Inferior parietal cortex (tissue), 1 donor: ENCODE measurements around the gene HEBP1.

Experiments used
- DNase-seq: peaks from one replicate; pipeline ENCODE4 v3.0.0-alpha.2; 2016; ENCODE audit errors: extremely low spot score

HEBP1 gene

DNA sequence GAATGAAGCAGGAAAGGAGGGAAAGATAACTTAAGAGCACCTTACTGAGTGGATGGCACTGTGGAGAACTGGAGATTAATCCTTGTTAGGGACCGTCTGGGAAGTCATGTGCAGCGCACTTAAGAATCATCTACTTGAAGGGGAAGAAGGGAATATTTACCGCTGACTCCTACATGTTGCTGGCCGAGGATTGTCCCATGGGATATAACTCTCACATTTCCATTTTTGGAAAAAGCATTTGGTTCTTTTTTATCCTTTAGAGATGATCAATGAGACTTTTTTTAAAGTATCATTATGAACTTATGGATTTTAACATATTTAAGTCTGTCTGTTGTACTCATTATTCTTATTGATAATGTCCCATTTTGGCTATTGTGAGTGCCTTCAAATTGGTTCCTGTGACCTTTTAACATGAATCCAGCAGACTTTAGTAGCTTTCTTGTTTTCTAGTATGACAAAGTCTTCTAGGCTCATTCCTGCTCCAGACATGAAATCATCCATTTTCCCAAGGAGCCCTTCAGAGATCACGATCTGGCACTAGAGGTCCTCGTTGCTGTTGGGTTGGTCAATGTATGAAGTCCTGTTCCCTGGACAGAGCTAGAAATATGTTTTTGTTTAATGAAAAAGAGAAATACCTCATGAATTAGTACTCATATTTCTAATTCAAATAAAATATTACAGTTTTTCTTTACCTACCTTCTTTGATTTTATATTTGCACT is 23.9 kb upstream of the HEBP1 start:
- peak; percentile 13 for DNase-seq

DNA sequence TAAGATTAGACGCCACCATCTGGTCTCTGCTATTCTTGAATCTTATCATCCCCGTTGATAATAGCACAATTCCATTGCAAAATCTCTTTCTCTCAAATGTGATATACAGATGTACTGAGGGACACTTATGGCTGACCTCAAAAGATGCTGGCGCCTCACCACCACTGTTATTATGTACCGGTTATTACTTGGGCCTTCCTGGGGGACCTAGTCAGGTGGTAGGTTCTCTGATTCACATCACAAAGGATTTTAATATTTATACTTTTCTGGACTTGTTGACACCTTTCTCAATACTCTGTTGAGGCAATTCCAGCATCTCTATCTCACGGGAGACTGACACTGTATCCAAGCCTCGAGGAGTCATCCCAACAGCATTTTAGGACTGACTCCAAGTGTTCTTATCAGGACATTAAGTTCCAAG is 22.8 kb upstream of the HEBP1 start:
- no peak for DNase-seq

- no peak for DNase-seq
These were observed 11.0 kb upstream of the HEBP1 start for GRCh38 chr12:13011098-13011497.

DNA sequence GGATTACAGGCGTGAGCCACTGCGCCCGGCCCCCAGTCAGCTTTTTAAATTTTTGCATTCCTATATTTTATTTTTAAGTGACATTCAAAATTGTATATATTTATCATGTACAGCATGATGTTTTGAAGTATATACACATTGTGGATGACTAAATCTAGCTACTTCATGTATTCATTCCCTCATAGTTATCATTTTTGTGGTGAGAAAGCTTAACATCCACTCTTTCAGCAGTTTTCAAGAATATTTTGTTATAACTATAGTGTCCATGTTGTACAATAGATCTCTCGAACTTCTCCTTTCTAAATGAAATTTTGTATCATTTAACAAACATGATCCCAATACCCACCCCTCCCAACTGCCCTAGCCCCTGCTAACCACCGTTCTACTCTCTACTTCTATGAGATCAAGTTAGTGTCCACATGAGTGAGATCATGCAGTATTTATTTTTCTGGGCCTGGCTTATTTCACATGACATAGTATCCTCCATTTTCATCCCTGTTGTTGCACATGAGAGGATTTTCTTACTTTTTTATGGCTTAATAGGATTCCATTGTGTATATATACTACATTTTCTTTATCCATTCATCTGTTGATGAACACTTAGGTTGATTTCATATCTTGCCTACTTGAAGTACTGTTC is 8.8 kb upstream of the HEBP1 start:
- no peak for DNase-seq

DNA sequence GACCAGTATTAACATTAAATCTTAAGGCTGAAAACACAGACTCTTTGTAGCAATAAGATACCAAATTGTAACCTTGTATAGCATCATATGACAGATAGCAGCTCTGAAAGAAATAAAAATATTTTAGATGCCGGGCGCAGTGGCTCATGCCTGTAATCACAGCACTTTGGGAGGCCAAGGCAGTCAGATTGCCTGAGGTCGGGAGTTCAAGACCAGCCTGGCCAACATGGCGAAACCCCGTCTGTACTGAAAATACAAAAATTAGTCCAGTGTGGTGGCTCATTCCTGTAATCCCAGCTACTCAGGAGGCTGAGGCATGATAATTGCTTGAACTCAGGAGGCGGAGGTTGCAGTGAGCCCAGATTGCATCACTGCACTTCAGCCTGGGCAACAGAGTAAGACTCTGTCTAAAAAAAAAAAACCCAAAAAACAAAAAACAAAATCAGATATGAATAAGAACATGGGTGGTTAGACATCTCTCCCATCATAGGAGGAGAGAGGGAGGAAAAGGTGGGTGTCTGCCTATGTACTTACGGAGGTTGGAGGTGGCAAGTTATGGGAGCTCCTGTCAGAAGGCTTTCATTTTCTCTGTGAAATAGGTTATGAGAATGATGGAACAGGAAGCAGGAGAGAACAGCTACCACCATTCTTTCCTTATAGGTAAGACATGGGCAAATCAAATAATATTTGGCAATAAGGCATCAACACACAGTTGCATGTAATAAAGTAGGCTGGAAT is 7.6 kb upstream of the HEBP1 start:
- no peak for DNase-seq

DNA sequence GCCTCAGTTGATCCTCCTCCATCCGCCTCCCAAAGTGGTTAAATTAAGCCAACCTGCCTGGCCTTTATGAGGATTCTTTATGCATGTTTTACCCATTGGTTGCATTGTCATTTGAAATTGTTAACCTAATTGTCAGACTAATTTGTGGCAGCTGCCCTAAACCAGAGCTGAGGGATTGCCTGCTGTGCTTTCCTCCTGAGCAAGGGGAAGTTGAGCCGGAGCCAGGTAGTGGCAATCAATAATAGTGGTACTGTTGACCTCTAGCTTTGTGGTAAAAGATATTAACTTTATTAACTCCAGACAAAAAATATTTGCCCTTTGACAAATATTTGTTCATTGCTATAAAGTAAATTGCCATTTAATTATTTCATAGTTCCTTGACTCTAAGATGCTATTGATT is 5.6 kb upstream of the HEBP1 start:
- DNase-seq: no peak

DNA sequence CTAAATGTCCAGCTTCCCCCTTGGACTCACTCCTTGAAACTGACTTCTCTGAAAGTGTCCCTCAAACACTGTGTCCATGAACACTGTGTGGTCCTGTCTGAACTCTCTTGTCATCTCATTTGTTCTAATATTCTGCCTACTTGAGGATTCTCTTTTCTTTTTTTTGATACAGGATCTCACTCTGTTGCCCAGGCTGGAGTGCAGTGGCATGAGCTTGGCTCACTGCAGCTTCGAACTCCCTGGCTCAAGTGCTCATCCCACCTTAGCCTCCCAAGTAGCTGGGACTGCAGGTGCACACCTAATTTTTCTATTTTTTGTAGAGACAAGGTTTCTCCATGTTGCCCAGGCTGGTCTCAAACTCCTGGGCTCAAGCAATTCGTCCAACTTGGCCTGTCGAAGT is 4.9 kb upstream of the HEBP1 start:
- DNase-seq: no peak

- no peak for DNase-seq
These were observed 4.3 kb upstream of the HEBP1 start for GRCh38 chr12:13004361-13004760.

DNA sequence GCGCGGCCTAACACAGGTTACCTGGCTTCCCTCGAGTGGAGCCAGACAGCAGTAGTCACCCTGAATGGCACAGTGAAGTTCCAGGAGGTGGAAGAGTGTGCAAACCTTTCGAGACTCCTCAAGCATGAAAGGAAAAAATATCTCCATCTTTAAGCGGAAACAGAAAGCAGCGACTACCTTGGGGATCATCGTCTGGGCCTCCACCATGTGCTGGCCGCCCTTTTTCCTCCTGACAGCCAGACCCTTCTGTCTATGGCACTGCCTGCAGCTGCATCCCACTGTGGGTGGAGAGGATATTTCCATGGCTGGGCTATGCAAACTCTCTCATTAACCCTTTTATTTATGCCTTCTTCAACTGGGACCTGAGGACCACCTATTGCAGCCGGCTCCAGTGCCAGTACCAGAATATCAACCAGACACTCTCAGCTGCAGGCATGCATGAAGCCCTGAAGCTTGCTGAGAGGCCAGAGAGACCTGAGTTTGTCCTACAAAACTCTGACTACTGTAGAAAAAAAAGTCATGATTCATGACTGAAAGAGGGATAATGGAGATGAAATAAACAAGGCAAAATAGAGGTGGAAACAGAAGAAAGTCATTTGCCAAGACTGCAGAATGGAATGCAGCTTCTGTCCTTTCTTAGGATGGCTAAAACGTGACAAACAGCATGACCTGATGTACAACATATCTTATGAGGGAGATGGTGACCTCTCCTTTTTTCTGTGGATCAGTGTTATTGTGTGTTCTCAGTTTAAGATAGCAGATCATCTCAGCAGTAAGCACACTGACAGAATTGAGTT is 2.4 kb upstream of the HEBP1 start:
- DNase-seq: no peak

GRCh38 chr12:13001775-13002040 is 1.6 kb upstream of the HEBP1 start:
- DNase-seq: no peak

- peak; percentile 53 for DNase-seq
These were observed 1.1 kb upstream of the HEBP1 start for GRCh38 chr12:13000925-13001774.

GRCh38 chr12:13000616-13000924 is 505 bp upstream of the HEBP1 start:
- no peak for DNase-seq

GRCh38 chr12:12999271-12999958 is 650 bp downstream of the HEBP1 start:
- DNase-seq: peak; percentile 22

DNA sequence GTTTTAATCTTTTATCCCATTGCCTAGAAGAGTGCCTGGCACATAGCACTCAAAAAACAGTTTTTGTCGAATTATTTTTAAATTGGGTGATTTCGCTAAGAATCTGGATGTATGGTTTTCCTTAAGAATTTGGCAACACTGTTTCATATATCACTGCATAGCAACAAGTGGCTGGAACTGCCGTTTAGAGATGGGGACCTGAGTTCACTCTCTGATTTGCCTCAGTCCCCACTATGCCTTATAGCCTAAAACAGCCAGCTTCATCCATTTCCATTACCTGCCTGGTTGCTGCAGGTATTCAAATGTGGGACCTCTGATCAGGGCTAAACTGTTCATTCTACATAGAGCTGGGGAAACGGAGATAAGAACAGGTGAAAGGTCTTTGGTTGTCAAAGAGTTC is 1.8 kb downstream of the HEBP1 start:
- DNase-seq: no peak

DNA sequence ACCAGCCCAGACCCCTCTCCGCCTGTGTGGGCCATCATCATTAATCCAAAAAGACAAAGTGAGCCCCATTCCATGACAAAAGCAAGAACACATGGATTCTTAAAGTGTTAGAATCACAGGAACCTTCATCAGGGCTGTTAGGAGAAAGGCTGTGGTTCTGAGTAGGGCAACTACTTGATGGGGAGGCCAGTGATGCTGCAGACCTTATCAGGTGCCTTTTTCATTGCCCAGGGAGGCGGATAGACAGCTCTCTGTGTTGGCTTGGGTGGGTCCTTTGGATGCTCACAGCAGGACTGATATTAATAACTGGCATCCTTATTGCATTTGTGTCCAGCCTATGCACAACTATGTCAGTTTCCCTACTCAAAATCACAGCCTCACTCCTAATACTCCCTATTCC is 2.3 kb downstream of the HEBP1 start:
- DNase-seq: no peak

DNA sequence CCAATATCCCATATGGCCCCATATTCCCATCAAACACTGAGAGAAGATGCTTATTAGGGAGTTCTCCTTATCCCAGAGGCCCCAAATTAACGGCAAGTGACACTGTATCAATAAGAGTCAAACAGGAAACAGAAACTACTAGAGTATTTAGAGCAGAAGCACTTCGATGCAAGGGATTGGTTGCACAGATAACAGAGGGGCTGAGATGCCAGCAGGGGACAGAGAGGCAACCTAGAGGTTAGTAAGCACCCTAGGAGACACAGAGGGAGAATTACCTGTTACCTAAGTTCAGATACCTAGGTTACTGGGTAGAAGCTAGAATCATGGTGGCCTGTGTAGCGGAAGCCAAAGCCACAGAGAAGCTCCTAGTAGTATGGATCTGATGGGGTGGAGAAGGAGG is 2.9 kb downstream of the HEBP1 start:
- no peak for DNase-seq

DNA sequence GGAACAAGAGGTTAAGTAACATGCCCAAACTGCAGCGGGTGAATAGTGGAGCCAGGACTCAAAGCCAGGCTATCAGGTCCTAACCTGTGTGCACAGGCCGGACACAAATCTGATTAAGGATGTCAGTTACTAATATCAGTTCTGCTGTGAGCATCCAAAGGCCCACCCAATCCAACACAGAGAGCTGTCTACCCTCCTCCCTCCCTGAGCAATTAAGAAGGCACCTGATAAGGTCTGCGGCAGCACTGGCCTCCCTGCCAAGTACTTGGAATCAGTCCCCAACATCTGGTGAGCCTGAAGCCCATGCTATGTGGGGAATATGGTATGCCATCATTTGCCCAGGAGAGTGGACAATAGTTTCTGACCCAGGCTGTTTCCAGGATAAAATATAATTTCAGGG is 3.9 kb downstream of the HEBP1 start:
- DNase-seq: no peak

- DNase-seq: no peak
These were observed 5.0 kb downstream of the HEBP1 start for GRCh38 chr12:12995088-12995487.

- DNase-seq: no peak
These were observed 6.7 kb downstream of the HEBP1 start for GRCh38 chr12:12993367-12993766.

DNA sequence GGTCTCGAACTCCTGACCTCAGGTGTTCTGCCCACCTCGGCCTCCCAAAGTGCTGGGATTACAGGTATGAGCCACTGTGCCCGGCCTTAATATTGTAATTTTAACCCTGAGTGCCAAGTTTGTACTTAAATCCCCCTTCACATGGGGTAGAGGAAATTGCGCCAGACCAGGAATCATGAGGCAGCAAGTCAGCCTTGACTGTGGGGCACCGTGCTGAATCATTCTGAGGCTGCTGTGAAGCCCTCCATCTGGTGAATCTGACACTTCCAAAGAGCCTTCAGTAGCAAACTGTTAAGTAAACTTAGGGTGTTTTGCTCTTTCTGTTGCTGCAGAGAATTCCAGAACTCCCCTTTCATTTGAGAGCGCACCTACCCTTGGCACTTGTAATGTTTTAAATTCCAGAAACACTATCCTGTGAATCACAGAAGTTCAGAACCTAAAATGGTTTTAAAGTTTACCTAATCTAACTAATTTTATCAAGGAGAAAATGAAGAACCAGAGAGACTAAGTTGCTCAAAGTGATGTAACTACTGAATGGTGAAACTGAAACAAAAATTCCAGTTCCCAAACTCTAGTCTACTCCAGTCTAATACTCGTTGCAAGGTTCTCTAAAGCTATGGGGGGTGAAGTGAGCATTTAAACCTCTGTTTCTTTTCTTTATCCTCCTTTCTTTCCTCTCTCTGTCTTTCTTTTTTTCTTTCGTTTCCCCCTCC is 7.5 kb downstream of the HEBP1 start:
- no peak for DNase-seq
